HG03575 (cell line): Measurements from ENCODE around the gene HOXB2.

Source experiments
- ATAC-seq: cut with Tn5 transposase; IDR thresholded peaks from one replicate; pipeline ENCODE4 v1.9.1; 2021; ENCODE audit not compliant: unreplicated experiment, insufficient number of reproducible peaks, low FRiP score; ENCODE audit errors: extremely low read depth

HOXB2 gene

DNA sequence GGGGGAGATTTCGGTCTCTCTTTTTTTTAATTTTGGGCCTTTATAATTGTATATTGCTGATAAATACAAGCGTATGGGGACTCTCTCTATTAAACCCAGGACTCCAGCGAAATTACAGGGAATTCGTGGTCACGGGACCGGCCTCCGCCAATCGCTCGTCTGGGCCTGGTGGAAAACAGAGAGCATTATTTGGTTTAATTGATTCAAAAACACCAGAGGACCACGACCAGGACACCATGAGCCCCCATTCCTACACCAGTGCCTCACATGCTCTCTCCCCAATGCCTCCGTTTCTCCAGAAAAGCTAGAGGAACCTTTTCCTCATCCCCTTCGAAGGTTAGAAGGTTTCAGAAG, at the start of gene HOXB2:
Gene HOXB2 (minus strand): TSS at position 88 of the 354 bp plus-strand sequence. CDS start 198 bp downstream, outside the sequence.
- no peak for ATAC-seq

GRCh38 chr17:48593840-48594537, 49.1 kb upstream of the HOXB2 start:
- ATAC-seq: no peak

DNA sequence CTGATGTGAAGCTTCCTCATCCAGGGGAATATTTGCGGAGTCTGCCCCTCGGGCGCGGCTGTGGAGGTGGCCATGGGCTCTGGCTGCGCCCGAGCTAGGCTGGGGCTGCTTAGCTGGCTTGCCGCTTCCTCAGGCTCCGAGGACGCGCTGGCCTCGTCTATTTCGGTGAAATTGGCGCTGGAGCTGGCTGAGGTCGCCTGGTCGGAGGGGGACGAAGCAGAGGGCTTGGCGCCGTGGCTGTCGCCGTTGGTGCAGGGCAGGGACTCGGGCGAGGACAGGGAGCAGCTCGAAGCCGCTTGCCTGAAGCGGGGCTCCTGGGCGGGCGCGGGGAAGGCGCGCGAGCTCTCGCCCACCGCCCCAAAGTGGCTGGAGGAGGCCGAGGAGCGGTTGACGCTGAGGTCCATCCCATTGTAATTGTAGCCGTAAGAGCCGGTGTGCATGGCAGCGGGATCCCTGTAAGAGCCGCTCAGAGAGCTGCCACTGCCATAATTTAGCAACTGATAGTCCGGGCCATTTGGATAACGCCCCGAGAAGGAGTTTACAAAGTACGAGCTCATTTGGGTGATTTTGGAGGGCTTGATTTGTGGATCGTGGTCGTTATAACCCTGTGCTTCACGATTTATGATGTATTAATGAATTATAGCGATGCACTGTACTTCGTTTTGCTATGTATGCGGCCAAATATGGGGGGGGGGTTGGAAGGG, 48.4 kb upstream of the HOXB2 start, which contains the start of gene HOXB5:
Gene HOXB5 (minus strand): TSS at position 654 of the 704 bp plus-strand sequence. CDS start 97 bp downstream, at position 557.
- ATAC-seq: no peak

DNA sequence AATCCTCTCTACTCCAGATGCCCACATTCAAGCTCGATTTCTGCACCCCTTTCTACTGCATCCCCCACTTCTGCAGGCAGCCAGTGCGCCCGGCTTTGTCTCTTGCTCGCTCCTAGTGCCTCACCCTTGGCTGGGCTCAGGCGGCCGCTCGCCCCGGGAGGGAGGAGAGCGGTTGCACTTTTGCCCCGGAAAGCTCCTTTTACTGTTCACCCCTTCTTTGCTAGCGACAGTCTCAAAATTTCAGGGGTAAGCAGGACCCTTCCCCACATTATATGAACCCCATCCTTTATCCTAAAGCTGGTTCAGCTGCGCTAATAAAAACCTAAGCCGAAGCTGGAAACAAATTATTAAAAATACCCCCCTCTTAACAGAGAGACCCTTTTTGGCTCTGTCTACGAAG, 47.7 kb upstream of the HOXB2 start:
- ATAC-seq: no peak

GRCh38 chr17:48592057-48592514, 47.2 kb upstream of the HOXB2 start:
- ATAC-seq: no peak

DNA sequence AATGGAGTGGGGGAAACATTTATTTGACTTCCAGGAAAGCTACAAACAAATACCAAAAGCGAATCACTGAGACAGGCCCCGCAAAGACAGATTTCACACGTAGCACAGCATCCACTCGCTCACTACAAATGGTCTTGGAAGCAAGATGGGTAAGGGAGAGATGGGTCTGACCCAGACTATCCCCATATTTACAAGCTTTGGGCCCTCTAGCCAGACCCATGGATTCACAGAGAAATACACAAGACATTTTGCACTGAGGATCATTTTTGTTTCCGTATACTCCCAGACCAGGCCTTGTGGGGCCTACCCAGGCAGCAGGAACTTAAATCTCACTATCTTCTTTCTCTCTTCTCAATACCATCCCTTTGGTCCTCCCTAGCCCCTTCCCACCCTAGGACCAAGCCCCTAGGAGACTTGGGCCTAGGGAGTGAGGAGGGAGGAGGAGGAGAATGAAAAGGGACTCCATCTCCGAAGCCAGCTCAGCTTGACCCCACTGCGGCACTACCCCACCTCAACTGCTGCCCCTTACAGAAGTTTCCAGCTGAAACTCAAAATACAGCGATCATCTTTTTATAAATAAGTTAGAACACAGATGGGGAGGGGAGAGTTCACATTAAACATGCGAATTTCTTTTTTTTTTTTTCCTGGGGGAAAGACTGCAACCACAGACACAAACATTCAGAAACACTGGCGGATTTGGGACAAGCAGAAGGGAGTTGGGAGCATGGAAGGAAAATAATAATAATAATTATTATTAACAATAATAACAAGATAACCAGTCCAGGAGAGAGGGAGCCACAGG, 46.5 kb upstream of the HOXB2 start:
- no peak for ATAC-seq

DNA sequence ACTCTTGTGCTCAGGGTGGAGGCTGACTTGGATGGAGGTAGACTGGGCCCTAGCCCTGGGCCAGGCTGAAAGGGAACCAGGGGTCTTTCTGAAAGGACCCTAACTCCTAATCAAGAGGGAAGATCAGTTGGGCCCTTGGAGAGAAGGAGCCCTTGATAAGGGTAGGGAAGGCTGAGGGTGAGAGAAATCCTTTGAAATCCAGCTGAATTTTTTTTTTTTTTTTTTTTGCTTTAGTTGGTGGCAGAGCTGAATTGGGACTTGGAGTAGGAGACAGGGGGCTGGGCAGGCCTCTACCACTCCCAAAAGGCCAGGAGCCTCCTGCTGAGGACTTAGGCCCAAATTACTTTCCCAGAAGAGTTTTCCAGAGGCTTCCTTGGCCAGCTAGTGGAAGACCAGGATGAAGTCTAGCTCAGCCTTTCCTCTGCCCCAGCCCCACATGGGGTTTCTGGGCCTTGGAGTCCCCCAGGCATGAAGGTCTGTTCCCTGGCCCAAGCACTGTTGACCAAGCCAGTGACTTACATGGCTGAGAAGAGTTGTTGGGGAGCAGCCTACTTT, 45.8 kb upstream of the HOXB2 start:
- no peak for ATAC-seq

GRCh38 chr17:48589831-48590606, 45.1 kb upstream of the HOXB2 start, which contains the start of gene HOXB3:
Gene HOXB3, minus strand, starts transcription at chr17:48590241. Its CDS starts 37,767 bp downstream, at chr17:48552474.
- no peak for ATAC-seq

GRCh38 chr17:48589060-48589830, 44.3 kb upstream of the HOXB2 start:
- ATAC-seq: no peak

- ATAC-seq: no peak
Observed at GRCh38 chr17:48588528-48588927, 43.6 kb upstream of the HOXB2 start.

GRCh38 chr17:48588074-48588415, 43.1 kb upstream of the HOXB2 start:
- ATAC-seq: no peak

GRCh38 chr17:48587276-48588073, 42.6 kb upstream of the HOXB2 start:
- ATAC-seq: no peak

GRCh38 chr17:48586355-48587258, 41.7 kb upstream of the HOXB2 start:
- ATAC-seq: no peak

- no peak for ATAC-seq
Observed at GRCh38 chr17:48584223-48584741, 39.4 kb upstream of the HOXB2 start.

DNA sequence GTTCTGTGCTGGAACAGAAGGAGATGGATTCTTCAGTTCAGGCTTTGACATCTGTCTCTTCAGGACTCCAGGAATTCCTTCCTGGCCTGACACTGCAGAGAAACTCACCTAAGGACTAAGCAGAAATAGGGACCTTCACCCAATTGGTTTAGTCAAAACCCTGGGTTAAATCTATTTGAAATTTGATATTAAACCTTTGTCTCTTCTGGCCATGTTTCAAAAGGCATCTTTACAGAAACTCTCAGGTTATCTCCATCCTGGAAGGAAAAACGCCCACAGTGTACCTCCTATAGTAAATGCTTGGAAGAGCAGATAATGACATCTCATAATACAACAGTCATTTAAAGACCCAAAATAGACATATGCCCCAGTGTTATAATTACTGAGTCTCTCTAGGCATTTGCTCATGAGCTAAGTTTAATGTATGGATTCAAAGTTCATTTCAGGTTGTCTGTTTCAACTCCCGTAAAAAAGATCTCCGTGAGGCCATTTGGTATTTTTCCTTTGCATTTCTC, 38.9 kb upstream of the HOXB2 start:
- ATAC-seq: no peak

DNA sequence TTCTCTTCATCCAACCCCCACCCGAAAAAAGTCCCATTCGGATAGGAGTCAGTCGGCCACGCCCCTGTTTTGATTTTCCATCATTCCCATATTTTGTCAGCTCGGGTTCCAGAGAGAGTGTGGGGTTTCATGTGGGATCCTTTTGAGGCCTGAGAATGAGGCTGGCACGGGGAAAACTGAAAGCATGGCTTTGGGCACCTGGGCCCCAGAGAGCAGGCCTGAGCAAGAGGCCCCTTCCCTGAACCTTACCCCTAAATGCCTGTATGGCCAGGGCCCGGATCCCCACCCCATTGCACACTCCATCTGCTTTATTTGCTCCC, 37.8 kb upstream of the HOXB2 start:
- ATAC-seq: no peak
